Activated T-cell treated with anti-CD3 and anti-CD28 coated beads for 1 hour (primary cell): ENCODE measurements around the gene ERC2.
"Not testable (repeated sequence)": the region's sequence is repeated elsewhere in the genome, so short reads cannot be mapped to it uniquely, and the experiment has no call there.

Source experiments
- DNase-seq: peaks from one replicate; pipeline ENCODE4 v3.0.0-alpha.2; 2020; ENCODE audit warnings: low read depth

The ERC2 gene

DNA sequence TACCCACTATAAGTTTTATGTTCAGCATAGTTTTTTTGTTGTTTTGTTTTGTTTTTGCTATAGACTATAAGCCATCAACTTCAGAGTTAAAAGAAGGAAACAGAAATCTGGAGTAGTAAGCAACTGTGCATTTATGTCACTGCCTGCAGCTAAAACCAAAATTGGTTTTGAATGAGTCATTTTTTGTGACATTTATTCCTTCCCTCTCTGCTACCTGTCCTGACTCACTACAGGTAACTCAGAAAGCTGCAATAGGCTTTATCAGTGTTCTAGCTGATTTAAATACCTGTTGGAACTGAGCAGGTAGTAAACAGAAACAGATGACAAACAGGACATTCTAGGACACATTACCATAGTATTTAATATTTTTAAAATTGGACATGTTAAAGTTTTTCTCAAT, 587.9 kb downstream of the ERC2 start:
- DNase-seq = no peak

DNA sequence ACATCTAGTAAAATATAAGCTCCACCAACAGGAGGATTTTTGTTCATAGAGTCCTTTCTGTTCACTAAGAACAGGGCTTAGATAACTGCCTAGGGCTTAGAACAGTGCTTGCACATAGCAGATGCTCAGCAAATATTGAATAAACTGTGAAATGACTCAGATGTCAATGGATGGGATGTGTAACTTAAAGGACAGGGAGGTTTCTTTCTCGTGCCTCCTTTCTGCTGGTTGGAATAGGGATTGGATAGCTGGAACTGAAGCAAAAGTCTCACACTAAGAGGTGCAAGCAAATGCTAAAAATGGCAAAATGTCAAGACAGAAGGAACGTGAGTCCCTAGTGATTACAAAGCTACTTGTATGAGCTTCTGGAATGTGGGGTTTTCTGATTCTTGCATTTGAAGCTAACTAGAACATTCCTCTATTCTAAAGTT, 588.4 kb downstream of the ERC2 start:
- no peak for DNase-seq

DNA sequence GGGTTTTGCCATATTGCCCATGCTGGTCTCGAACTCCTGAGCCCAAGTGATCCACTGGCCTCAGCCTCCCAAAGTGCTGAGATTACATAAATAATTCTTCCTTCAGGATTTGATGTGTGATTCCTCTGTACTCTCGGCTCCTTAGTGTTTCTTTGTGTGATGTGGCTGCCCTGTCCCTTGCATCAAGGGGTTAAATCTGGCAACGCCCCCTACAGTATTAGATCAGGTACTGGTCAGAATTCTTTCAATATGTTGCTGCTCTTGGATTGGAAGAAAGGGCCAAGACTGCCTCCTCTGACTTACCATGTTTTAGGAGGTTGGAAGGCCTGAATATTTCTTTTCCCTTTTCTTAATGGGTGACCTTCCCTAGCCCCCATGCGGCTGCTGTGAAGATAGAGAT, 590.6 kb downstream of the ERC2 start:
- DNase-seq = no peak

DNA sequence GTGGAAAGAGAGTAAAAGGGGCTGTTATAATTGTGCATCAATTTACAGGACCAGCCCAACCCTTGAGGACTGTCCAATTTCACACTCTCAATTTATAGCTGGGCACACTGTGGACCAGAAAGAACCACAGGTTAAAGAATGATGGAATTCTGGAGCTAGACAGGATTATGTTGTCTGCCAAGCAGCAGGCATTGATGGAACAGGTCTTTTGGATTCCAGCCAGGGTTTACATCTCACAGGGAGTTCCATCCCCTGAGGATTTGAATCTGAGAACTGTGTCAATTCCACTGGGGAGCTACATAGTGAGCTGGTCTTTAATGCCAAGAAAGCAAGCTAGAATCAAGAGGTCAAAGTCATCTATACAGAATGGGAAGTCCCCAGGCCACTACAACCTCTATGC, 591.7 kb downstream of the ERC2 start:
- no peak for DNase-seq

DNA sequence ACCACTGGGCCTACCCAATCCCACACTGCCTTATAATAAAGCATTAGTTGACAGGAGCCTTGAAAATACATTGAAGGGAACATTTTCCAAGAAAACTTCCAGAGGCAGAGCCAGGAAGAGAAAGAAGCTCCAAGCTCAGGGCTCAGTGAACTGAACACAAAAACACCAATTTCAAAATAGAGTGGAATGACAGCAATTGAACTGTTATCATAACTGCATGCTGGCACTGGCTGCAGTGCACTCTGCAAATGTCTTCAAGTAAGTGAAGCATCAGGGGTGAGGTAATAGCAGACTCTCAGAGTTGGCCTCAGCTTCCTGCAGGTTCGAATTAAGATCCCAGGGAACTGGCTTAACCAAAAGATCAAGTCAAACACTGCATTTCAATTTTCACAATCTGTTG, 593.2 kb downstream of the ERC2 start:
- DNase-seq = no peak

DNA sequence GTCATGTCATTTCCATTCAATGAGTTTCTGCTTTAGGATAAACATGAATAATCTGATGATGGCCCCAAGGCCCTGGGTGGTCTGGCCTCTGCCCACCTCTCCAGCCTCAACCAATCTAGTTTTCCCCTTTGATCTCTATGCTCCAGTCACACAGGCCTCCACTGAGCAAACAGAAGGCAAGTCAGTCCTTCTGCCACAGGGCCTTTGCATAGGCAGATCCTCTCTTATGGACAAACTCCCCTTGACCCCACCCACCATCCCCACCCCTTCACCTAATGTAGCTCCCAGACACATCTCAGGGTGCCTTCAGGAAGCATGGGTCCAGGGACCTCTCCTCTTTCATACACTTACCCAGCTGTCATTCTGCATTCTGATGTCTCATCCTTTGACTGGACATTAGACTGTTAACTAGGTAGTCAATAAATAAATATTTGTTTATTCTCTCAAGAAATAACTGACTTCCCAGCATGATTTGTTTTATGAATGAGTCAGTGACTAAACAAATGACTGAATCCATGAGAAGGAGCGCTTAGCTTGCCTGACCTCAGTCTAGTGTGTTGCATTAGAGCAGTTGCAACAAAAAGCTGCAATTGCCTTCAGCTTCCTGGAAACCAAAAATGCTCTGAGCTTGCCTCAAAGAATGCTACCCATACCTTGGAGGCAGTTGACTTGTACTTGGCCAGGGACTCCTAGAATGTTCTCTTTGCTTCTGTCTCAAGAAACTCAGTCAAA, 594.6 kb downstream of the ERC2 start:
- no peak for DNase-seq

DNA sequence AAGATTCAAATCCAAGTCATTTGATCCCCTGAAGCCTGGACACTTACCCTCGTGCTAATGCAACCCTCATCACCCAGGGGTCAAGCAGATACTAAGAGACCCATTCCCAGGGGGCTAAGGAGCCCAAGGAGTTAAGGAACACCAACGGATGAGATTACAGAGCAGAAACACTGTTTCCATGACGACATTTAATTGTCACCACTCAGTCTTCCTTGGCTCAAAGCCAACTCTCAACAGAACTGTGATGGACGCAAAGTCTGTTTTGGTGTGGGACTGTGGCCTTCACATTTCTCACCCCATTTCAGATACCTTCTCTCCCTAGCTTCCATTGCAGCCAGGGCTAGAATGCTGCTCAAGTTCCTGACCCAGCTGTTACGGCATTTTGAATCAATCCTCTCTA, 597.7 kb downstream of the ERC2 start:
- no peak for DNase-seq

DNA sequence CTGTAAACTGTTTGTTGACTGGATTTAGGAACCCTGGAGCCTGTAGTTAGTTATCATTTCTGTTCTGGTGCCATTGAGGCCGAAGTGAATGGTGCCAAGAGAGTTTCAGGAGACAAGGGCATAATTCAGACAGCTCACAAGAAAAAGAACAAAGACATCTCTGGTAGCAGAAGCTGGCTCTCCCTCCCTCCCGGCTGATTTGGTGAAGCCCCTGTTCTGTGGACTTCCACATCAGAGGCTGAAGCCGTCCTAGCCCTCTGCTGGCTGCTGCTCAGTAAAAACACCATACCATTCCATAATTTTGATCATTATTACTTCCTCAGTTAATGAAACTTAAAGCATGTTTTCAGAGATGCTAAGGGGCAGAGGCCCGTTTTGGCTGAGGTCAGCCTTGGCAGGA, 599.9 kb downstream of the ERC2 start:
- no peak for DNase-seq

DNA sequence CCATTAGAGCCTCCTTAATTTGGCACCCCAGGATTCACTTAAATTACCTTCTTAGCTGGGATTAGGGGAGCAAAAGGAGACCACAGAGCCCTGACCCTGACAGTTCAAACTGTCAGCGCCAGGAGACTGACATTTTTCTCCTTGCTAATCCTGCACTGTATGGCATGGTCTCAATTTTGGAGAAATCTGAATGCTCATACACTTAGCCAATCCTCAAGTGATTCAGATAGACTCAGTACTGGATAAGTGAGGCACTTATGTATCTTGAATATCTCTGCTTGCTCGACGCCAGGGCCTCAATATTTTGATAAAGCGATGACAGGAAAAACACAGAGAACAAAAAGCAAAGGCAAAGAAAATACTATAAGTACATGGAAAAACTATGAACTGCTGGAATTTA, 605.2 kb downstream of the ERC2 start:
- DNase-seq = no peak

DNA sequence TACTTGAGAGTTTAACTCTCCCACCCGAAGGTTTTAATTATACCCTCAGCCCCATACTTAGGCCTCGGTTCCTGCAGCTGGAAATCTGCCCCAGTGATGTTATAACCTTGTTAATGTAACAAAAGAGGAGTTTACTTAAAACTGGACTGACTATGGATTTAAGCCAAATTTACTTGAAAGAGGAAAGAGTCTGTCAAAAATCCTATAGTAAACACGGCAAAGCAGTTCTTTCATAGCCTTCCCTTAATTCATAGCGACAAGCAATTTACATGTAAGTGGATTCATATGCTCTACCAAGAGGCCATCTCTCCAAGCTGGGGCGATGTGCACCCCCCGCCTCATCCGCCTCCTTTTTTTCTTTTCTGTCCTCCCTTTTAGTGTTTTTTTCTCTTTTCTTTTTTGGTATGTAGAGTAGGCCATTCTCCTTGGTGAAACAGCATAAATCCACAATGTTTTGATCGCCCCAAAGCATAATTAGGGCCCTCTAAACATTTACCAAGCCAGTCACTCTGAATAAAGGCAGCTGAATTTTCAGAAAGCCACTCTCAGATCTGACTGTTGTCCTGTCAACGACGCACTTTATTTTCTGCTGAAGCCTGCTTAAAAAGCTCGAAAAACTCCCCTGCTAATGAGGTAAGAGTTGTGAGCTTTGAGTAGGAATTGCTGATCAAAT, 608.1 kb downstream of the ERC2 start:
- DNase-seq = no peak

DNA sequence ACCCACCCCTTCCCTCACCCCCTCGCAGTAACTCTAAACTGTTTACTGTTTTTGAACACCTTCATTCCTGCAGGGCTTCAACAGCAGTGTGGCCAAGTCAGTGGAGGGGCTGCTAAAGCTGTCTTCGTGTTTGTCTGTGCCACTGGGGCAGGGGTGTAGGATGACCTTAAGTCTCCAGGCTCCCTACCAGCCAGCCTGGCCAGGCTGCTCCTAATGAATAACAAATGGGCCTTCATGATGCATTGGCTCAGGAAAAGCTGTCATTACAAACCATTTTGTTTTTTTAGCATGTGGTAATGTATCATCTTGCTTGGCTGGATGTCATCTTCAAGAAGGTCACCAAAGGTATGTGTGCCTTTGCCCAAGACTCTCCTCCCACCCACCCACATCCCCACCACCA, 609.0 kb downstream of the ERC2 start:
- no peak for DNase-seq

DNA sequence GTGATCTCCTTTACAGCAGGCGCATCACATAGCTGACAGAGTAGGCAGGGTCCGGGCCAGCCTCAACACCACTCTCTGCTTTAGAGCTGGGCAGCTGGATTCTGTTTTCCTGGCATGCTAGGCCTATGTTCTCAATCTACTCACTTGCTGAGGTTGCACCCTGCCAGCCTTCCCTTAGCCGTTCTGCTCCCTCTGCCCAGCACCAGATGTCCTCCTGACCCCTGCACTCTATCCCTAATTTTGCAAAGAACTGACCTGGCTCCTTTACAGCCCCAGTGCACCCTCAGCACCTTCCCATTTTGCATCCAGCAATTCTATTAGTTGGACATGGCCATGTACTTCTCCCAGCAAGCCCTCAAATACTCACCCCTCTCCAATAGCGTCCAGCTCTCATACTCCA, 609.5 kb downstream of the ERC2 start:
- no peak for DNase-seq

DNA sequence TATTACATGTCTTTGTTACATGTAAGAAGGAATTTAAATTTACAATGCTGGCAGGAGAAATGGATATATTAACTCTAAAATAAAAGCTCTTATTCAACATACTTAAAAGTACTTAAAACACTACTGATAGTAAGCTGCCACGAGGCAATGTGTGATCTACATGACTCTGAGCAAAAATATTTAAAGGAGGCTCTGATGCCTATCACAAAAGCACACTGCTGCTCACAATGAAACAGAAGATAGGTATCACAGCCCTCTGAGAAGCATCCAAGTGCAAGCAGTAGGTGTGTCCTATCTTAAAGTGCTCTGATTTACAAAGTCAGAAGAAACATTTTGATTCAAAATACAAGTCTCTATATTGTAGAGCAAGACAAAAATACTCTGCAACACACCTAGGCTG, 610.0 kb downstream of the ERC2 start:
- no peak for DNase-seq

DNA sequence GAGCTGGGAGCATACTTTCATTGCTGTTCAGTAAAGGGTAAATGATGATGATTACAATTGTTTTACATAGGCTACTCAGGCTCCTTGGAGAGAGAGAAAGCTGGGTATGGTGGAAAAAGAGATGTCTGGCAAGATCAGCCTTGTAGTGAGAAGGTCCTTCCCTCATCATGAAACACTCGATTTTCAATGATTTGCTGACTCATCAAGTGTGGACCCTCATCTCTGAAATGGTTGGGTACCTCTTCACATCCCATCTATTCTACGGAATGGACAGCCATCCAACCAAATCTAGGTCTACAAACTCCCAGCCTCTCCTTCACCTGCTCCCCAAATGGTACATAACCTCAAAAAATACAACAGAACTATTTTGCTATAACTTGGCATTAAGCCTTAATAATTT, 610.6 kb downstream of the ERC2 start:
- no peak for DNase-seq

DNA sequence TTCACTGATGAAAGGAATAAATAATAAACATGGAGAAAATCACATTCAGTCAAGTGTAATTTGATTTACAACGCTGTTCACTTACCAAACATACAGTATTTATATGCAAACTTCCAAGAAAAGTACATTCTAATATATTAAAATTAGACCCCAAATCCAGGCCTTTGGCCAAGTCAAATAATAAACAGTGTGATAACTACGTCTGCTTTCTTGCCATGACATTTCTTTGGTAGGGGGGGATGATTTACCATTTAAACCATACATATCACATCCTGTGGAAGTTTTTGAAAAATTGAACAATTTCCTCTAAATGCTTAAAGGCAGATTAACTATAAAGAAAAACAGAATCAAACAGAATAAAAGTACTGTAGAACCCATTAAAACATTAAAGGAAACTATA, 613.0 kb downstream of the ERC2 start:
- no peak for DNase-seq

DNA sequence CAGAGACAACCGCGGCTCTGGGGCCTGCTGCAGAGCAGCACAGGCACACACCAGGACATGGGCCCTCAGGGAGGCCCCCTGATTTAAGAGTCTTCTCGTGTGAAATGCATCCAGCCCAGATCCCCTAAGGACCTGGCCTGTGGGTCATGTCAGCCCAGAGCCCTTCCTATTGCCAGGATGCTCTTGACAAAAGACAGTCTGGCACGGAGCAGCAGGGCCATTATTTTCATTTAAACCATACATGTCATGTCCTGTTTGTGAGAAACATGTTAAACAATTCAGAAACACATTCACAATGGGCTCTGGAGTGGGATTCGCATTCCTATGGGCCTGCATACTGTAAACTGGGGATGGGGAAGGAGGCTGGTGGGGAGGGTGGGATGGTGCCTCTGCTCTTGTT, 613.8 kb downstream of the ERC2 start:
- no peak for DNase-seq

DNA sequence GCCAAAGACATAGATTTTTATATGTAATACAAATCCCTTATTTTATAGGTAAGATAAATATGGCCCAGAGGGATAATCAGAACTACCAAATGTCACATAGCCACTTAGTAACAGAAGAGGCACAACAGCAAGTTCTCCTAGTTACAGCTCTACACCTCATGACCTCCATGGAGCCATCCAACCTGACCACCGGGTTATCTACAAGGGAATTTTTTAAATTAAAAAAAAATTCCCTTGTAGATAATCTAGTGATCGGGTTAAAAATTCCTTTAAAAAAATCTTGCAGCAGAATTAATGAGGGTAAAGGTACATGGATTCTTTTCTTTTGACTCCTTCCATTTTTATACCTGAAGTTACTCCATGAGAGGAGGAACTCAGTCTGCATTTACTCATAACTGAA, 615.9 kb downstream of the ERC2 start:
- no peak for DNase-seq

DNA sequence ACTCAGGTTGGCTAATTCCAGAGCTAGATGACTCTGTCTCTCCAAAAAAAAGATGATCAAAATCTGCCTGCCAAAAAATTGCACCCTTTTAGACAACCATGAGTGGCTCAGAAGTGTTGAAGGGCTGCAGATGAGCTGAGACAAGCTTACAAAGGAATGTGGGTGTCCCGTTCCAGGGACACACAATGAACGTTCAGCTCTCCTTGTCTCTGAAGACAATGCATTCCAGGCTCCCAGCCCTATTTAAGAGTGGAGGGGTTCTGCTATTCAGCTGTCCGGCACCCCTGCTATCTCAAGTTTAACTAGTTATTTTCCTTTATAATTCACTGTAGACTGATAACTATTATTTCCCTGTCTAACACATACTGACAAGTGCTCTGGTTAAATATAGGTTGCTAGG, 626.1 kb downstream of the ERC2 start:
- no peak for DNase-seq

DNA sequence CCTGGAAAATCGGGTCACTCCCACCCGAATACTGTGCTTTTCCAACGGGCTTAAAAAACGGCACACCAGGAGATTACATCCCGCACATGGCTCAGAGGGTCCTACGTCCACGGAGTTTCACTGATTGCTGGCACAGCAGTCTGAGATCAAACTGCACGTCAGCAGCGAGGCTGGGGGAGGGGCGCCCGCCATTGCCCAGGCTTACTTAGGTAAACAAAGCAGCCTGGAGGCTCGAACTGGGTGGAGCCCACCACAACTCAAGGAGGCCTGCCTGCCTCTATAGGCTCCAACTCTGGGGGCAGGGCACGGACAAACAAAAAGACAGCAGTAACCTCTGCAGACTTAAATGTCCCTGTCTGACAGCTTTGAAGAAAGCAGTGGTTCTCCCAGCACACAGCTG, 636.4 kb downstream of the ERC2 start:
- DNase-seq = not testable (repeated sequence)

DNA sequence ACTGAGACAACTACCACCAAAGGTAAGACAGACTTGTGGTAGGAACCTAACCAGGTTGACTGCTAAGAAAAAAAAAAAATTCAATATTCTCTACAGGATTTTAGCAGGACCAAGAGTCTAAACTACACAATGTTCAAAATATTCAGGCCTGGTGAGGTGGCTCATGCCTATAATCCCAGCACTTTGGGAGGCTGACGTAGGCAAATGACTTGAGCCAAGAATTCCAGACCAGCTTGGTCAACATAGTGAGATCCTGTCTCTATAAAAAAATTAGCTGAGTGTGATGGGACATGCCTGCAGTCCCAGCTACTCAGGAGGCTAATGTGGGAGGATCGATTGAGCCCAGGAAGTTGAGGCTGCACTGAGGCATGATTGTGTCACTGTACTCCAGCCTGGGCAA, 639.6 kb downstream of the ERC2 start:
- no peak for DNase-seq

DNA sequence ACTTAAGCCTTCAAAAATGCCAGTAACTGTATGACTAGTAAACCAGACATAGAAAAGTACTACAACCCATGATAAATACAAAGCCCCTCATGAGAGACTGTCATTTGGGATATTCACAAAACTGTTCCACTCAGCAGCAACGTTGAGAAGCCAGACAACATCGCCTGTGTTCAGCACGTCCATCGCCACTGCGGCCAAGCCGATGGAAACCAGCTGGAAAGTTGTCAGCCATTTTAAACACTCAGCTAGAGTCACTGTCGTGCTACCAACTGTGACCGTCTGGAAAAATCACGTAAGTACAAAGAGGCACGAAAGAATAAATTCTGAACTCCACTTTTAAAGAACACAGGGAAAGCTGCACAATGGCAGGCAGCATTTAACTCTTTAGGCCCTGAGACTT, 640.5 kb downstream of the ERC2 start:
- DNase-seq = no peak

DNA sequence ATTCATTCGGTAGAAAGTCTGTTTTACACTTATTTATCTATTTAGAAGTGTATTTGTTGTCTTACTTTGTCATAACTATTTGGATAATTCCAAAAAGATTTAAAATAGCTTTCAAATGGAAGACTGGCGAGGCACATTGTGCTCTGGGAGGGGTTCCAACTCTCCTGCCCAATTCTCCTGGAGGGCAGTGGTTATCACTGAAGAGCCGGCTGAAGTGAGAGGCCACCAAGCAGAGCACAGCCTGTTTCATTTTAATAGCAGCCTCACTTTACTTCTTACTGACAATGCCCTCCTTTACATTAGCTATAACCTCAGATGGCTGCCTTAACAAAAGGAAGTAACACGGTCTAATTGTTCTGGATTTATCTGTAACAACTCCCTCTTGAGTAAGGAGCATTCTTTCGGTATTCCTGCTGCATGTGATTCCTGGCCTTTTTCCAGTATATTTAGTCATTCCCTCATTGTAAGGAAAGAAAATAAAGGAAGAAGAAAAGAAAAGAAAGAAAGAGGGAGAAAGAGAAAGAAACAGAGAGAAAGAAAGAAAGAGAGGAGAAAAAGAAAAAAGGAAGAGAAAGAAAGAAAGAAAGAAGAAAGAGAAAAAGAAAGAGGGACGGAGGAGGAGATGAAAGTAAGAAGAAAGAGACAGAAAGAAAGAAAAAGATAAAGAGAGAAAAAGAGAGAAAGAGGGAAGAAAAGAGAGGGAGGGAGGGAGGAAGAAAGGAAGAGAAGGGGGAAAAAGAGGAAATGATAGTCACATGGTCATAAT, 641.4 kb downstream of the ERC2 start:
- DNase-seq = no peak

DNA sequence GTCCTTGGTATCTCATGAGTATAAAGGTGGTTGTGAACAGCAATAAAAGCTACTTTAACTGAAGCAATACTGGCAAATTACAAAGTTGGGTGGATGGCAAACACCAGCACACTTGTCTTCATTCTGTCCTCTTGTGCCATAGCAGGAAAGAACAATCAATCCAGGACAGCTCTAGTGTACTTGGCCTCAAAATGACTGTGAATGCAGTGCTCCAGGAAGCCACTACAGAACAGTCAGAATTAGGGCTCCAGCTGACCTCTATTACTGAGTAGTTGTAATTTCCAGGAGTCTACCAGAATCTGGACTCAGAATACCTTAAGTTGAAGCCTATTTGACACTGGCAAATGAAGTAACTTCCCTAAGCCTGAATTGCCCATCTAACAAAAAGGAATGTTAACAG, 642.2 kb downstream of the ERC2 start:
- no peak for DNase-seq
